ENCODE results near the gene DYNC1I1.
"Not testable (repeated sequence)": the region's sequence is repeated elsewhere in the genome, so short reads cannot be mapped to it uniquely, and the experiment has no call there.

Gene DYNC1I1

DNA sequence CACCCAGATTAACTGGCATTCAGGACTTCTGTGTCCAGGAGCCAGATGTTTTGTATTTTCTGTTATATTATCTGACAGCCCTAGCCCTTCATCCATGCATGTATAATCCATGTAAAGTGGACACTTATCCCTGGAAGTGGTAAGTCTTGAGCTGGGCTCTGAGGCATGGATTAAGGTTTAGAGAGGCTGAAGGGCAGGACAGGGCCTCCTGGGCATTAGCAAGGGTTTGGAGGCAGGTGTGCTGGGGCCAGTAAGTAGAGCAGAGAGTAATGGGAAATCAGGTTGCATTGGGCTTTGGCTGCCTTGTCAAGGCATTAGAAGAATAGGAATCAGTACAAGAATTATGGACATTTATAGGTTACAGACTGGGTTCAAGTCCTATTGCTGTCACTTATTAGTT is 138.0 kb downstream of the DYNC1I1 start:
- DNase-seq = no peak

GRCh38 chr7:95915731-95916130 is 143.4 kb downstream of the DYNC1I1 start:
- no peak for DNase-seq

DNA sequence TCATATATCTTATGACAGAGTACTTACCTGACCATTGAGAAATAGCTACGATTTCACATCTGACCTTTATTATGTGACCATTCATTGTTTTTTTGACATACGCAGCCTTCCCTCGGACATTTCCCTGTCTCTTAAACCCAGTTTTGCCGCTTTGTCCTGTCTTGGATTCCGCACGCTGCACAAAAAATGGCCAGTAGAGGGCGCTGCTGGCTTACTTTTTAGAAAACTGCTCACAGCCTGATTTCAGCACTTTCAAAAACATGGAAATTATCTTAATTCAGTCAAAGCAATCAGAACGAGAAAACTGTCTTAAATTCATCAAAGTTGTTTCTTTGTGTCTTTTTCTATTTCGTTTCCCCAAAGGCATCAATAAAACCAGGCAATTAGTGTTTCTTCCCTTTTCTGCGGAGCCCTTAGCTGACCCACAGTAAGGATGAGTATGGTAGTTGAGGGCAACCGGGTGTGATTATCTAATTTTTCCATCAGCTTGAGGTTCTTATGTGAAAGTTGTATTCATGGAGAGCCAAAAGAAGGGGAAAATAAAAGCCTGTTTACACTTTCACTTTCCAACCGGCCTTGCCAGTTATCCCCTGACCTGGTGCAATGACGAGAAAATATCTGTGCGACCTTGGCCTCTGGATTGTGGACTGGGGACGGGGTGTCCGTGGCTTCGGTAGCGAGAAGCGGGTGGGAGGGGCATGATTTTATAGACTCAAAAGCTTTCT is 144.4 kb downstream of the DYNC1I1 start:
- peak; percentile 68 for DNase-seq

- DNase-seq = no peak
Observed at GRCh38 chr7:95917634-95918033, 145.3 kb downstream of the DYNC1I1 start.

GRCh38 chr7:95919556-95919955 is 147.2 kb downstream of the DYNC1I1 start:
- DNase-seq = no peak

GRCh38 chr7:95921543-95921942 is 149.2 kb downstream of the DYNC1I1 start:
- peak; percentile 5 for DNase-seq

DNA sequence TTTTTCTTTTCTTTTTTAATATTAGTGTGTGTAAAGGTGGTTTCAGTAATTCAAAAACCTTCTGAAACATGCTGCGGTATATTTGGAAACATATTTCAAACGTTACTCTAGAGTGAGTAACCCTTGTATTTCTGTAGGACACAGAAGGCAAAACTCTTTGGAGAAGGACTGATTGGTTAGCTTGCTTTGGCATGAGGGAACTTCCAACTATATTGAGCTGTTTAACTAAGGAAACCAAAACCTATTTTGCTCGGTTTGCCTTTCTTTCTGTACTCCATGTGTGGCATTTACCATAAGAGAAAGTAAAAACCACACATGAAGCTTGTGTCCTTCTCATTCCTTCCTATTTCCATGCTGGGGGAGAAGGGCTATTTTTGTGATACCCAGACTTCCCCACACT is 149.8 kb downstream of the DYNC1I1 start:
- peak; percentile 13 for DNase-seq

DNA sequence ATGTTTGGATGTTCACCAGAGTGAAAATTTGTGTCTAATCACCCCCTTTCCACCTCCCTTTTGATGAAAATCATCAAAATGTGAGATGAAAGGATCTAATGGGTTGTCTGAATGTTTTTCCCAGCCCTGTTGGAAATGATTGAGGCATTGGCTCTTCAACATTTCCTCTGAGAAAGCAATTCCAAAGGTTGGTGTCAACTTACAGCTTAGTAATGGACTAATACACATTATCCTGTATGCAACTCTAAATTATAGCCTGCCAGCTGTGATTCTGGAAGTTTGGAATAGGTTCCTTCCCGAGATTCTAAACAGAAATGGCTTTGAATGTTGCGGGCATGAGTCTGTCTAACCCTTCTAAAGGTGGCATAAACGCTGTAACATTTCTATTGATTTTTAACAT is 152.9 kb downstream of the DYNC1I1 start:
- no peak for DNase-seq

DNA sequence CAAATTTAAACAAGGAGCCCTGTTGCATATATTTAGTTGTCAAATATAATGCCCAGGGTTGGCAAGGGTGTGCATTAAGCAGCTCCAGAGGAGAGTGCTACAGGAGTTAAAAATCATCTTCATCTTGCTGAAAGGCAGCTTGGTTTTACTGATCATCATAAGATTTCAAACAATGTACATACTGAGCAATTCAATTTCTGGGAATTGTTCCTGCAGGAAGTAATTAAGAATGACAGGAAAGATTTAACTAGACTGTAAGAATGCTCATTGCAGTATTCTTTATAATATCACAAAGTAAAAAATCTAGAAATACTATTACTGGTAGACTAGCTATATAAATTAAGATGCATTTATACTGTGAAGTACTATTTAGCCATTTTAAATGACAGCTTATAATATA is 153.6 kb downstream of the DYNC1I1 start:
- no peak for DNase-seq

- DNase-seq = no peak
Observed at GRCh38 chr7:95927756-95928155, 155.4 kb downstream of the DYNC1I1 start.

DNA sequence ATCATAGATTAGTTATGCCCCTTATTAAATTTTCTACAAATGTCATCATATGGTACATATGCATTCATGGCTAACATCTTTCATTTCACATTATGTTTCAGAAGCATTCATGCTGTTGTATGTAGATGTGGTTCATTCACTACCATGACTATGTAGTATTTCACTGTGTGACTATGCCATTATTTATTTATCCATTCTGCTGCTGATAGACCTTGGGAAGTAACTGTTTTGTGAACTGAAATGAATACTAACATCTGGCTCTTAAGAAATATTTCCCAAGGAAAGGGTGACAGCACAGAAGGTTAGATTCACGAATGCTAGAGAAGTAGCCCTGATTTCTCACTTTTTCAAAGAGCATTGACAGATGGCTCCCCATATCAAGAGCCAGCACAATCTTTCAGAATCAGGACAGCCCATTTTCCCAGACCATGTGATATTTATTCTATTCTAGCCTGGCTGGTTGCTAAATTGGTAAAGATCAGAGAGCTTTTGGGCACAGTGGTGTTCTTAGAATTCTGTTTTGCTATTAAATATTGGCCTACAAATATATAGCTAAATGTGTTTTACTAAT is 157.4 kb downstream of the DYNC1I1 start:
- DNase-seq = no peak

GRCh38 chr7:95931460-95932232 is 159.3 kb downstream of the DYNC1I1 start:
- DNase-seq = no peak

GRCh38 chr7:95933618-95934017 is 161.3 kb downstream of the DYNC1I1 start:
- DNase-seq = no peak

GRCh38 chr7:95944867-95945266 is 172.5 kb downstream of the DYNC1I1 start:
- not testable (repeated sequence) for DNase-seq

DNA sequence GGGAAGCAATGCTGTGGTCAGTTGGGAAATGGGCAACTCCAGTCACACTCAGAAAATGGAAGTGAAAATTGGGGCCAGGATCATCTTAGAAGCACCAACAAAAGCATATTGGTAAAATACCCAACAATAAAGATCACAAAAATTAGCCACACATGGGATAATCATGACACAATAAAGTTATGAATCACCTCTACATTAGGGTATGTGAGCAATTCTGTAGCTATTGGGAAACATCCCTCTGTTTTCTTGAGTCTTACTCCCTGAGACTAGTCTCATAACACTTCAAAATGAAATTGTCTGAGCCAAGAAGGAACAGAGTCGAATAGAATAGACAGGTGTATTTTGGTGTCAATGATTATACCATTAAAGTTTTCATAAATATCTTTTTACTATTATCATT is 178.3 kb downstream of the DYNC1I1 start:
- no peak for DNase-seq

GRCh38 chr7:95951531-95951930 is 179.2 kb downstream of the DYNC1I1 start:
- no peak for DNase-seq

DNA sequence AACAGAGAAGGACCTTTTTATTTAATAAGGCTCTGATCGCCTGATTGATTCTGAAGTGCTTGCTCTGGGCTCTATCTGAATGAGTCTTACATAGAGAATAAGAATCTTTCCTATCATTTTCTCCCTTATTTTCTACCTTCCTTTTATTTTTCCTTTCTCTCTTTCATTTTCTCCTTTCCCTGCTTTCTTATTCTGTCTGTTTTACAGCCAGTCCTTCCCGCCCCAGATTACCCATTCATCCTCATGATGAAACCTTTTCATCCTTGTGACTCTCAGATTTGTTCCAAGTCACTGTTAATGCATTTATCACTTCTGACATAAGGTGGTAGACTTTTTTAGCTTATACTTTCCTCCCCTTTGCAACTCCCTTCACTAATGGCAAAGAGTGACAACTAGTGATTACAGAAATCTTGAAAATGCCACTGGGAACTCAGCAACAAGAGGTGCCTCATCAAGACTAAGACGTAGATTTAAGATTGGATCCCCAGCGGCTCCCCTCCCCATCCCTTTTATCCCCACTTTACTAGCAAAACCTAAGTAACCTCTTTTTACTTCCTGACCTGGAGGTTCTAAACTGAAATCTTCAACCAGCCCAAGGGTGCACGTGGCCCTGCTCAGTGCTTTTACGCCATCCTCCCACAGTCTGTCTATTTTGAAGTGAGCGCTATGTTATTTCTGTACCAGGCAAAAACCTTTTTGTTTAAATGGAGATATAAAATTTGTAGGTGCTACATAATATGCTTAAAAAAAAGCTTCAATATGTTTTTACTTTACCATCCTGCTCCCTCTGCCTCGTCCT is 179.8 kb downstream of the DYNC1I1 start:
- no peak for DNase-seq

- DNase-seq = no peak
Observed at GRCh38 chr7:95952851-95953250, 180.5 kb downstream of the DYNC1I1 start.

DNA sequence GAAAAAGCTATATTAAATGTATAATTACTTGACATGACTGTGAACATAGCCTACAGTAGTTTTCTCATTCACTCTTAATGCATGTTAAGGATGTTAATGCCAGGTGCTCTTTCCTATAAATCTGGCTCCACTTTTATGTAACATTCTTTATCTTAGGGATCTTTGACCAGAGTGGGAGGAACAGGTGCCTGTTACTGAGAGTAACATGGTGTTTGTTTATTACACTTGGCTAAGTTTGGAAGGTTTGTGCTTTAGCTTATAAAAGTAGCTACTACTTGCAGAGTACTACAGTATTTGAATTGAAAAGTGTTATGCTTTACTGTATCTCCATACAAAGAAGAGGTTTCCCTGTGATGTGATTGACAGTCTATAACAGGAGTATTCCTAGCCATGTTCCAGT is 183.4 kb downstream of the DYNC1I1 start:
- no peak for DNase-seq

- DNase-seq = no peak
Observed at GRCh38 chr7:95957510-95957909, 185.2 kb downstream of the DYNC1I1 start.

DNA sequence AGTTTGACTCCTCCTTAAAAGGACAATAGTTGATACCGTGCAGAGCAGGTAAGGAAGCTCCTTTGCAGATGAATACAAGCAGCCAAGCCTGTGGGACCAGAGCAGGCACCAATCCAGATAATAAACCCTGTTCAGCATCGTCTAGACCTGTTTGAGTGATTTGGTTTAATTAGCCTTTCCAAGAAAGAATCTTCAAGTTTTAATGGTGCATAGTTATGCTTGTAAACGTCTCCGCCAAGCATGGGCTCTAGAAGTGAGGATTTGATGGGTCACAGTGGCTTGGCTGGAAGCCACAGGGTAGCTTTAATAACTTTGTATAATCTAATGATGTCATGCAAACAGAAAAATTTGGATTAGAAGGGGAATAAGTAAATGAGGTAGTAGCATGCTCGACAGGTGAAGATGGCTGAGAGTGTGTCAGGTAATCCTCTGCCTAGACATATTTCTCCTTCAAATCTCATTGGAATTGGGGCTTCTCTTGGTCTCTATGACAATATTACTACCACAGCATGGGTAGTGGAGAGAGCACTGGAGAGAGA is 188.4 kb downstream of the DYNC1I1 start:
- DNase-seq = no peak

- no peak for DNase-seq
Observed at GRCh38 chr7:95963446-95963990, 191.2 kb downstream of the DYNC1I1 start.

Measured in fibroblast of skin of scalp (primary cell).